ENCODE results near the gene SARS1.

DNA sequence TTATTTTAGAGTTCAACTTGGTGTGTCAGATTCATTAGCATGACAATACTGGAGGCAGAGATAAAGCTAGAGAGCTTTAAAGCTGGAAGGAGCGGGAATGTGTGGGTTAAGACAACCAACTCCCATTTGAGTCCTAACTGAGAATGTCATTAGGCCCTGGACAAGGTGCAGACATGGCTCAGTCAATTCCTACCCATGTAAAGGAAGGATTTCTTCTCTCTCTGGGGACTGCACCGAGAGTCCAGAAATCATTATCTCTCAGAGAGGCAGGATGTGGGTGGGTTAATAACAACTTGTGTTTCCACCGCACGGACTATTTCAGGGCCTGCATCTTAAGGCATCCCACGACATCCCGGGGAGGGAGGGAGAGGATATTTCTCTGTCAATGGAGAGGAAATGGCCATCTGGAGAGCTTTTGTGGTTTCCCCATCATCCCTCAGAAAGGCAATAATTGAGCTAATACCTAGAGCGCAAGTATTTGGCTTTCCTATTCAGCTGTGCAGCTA is 46.7 kb upstream of the SARS1 start:
- TF ChIP-seq, protein P1, sequence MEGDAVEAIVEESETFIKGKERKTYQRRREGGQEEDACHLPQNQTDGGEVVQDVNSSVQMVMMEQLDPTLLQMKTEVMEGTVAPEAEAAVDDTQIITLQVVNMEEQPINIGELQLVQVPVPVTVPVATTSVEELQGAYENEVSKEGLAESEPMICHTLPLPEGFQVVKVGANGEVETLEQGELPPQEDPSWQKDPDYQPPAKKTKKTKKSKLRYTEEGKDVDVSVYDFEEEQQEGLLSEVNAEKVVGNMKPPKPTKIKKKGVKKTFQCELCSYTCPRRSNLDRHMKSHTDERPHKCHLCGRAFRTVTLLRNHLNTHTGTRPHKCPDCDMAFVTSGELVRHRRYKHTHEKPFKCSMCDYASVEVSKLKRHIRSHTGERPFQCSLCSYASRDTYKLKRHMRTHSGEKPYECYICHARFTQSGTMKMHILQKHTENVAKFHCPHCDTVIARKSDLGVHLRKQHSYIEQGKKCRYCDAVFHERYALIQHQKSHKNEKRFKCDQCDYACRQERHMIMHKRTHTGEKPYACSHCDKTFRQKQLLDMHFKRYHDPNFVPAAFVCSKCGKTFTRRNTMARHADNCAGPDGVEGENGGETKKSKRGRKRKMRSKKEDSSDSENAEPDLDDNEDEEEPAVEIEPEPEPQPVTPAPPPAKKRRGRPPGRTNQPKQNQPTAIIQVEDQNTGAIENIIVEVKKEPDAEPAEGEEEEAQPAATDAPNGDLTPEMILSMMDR (IDR thresholded peaks at IDR 0.05) = no peak
- no peak for TF ChIP-seq POLR2A (IDR thresholded peaks at IDR 0.05)

Measured in lower leg skin (tissue), 3 donors.